Stomach (tissue), 4 donors: ENCODE data around the gene TSHZ2.
"Not testable (repeated sequence)": the region's sequence is repeated elsewhere in the genome, so short reads cannot be mapped to it uniquely, and the experiment has no call there.

Experiments used
- POLR2A ChIP-seq, 4 donors: fragments of 450-650 bp; IDR thresholded peaks; one replicate each; pipeline ENCODE4 v1.6.1; 2016; ENCODE audit warnings: antibody characterized with exemption in 4 of 4, control low read depth in 2 of 4, mild to moderate bottlenecking in 1 of 4, moderate library complexity in 1 of 4
- TF ChIP-seq, protein P1 (sequence below), 7 experiments: fragments of 450-650 bp in 4 of 7; fragments of 200-600 bp in 3 of 7; sonication (generic) in 3 of 7; IDR thresholded peaks; one replicate each; pipeline ENCODE4 v1.5.1; 2016 to 2019; ENCODE audit warnings: antibody characterized with exemption in 7 of 7, control low read depth in 2 of 7, mild to moderate bottlenecking in 1 of 7

DNA sequence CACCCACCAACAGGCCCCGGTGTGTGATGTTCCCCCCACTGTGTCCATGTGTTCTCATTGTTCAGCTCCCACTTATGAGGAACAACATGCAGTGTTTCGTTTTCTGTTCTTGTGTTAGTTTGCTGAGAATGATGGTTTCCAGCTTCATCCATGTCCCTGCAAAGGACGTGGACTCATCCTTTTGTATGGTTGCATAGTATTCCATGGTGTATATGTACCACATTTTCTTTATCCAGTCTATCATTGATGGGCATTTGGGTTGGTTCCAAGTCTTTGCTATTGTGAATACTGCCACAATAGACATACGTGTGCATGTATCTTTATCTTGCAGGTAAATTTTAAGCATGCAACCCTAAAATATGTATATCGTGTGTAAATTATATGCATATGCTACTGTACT is 52.5 kb downstream of the TSHZ2 start:
- TF ChIP-seq, protein P1, sequence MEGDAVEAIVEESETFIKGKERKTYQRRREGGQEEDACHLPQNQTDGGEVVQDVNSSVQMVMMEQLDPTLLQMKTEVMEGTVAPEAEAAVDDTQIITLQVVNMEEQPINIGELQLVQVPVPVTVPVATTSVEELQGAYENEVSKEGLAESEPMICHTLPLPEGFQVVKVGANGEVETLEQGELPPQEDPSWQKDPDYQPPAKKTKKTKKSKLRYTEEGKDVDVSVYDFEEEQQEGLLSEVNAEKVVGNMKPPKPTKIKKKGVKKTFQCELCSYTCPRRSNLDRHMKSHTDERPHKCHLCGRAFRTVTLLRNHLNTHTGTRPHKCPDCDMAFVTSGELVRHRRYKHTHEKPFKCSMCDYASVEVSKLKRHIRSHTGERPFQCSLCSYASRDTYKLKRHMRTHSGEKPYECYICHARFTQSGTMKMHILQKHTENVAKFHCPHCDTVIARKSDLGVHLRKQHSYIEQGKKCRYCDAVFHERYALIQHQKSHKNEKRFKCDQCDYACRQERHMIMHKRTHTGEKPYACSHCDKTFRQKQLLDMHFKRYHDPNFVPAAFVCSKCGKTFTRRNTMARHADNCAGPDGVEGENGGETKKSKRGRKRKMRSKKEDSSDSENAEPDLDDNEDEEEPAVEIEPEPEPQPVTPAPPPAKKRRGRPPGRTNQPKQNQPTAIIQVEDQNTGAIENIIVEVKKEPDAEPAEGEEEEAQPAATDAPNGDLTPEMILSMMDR (IDR thresholded peaks at IDR 0.05), result not testable (repeated sequence)
- TF ChIP-seq POLR2A (IDR thresholded peaks at IDR 0.05), result not testable (repeated sequence)
